IPS-NIHi11 (cell line): ENCODE data around the gene C1QTNF8.

ENCODE experiments used
- DNase-seq: peaks from one replicate; pipeline ENCODE4 v3.0.0; 2012; ENCODE audit warnings: mixed read lengths, low spot score

Gene C1QTNF8

GRCh38 chr16:1096169-1097082 lies at the start of gene C1QTNF8:
Gene C1QTNF8, minus strand, starts transcription at chr16:1096244. Its CDS starts 1,322 bp downstream, at chr16:1094922.
- no peak for DNase-seq

- DNase-seq = peak; percentile 63
Observed at GRCh38 chr16:1145383-1146100, 49.5 kb upstream of the C1QTNF8 start.

GRCh38 chr16:1144476-1145382 lies 48.7 kb upstream of the C1QTNF8 start:
- DNase-seq = no peak

- DNase-seq = no peak
Observed at GRCh38 chr16:1143761-1144450, 47.9 kb upstream of the C1QTNF8 start.

- no peak for DNase-seq
Observed at GRCh38 chr16:1142911-1143310, 46.9 kb upstream of the C1QTNF8 start.

- no peak for DNase-seq
Observed at GRCh38 chr16:1141716-1142115, 45.7 kb upstream of the C1QTNF8 start.

GRCh38 chr16:1141191-1141590 lies 45.1 kb upstream of the C1QTNF8 start:
- no peak for DNase-seq

GRCh38 chr16:1140582-1141162 lies 44.6 kb upstream of the C1QTNF8 start:
- no peak for DNase-seq

GRCh38 chr16:1137604-1138003 lies 41.6 kb upstream of the C1QTNF8 start:
- DNase-seq = no peak

- no peak for DNase-seq
Observed at GRCh38 chr16:1135459-1135825, 39.4 kb upstream of the C1QTNF8 start.

- no peak for DNase-seq
Observed at GRCh38 chr16:1134776-1135458, 38.9 kb upstream of the C1QTNF8 start.

GRCh38 chr16:1133810-1134520 lies 37.9 kb upstream of the C1QTNF8 start:
- DNase-seq = no peak

- no peak for DNase-seq
Observed at GRCh38 chr16:1133271-1133670, 37.2 kb upstream of the C1QTNF8 start.

GRCh38 chr16:1132431-1132830 lies 36.4 kb upstream of the C1QTNF8 start:
- no peak for DNase-seq

- no peak for DNase-seq
Observed at GRCh38 chr16:1131378-1131994, 35.4 kb upstream of the C1QTNF8 start.

- DNase-seq = no peak
Observed at GRCh38 chr16:1130382-1130781, 34.3 kb upstream of the C1QTNF8 start.

GRCh38 chr16:1129106-1129960 lies 33.3 kb upstream of the C1QTNF8 start:
- DNase-seq = no peak

- no peak for DNase-seq
Observed at GRCh38 chr16:1127971-1128715, 32.1 kb upstream of the C1QTNF8 start.
